Stimulated activated naive CD4-positive, alpha-beta T cell treated with Interleukin-2 at 50 U/mL for 16 hours (primary cell): ENCODE results near the gene MELK.
A peak's percentile ranks its signal among the peaks of the same experiment; 100 is the strongest.
"Not testable (repeated sequence)": the region's sequence is repeated elsewhere in the genome, so short reads cannot be mapped to it uniquely, and the experiment has no call there.

ENCODE experiments used
- DNase-seq: peaks from one replicate; lab custom pipeline; 2025; lab: John Stamatoyannopoulos, UW

The MELK gene

DNA sequence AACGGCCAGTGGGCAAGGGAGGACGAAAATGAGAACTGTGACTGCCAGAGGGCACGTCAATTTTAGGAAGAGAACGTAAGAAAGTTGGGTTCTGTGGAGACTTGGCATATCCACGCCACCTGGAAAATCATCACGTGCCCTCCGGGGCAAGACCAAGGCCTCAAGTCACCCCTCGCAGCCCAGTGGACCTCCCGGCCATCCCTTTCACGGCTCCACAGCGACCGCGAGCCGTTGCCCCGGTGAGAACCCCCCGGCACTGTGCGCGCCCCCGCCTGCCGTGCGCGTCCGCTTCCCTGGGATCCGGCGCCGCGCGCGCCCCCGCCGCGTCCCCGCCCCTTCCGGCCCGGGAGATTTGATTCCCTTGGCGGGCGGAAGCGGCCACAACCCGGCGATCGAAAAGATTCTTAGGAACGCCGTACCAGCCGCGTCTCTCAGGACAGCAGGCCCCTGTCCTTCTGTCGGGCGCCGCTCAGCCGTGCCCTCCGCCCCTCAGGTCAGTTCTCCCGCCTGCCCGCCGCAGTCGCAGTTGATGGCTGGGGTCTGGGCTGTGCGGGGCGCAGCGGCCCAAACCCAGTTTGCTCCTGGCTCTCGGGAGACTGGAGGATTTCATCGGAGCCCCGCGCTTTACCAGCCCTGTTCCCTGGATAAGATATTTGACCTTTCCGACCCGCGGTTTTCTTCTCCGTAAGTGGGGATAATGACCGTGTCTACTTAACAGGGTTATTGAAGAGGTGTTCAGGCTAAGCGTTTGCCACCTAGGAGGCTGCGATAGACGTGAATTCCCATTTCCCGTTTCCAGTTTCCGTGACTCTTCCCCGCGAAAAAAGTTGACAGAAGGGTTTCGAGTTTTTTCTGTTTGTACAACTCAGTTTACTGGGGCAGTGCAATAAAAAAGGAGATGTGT is at the start of gene MELK:
MELK (plus strand) TSS at position 381 of the 904 bp plus-strand sequence. CDS start 8,787 bp downstream, outside the sequence.
- DNase-seq: peak; percentile 78

DNA sequence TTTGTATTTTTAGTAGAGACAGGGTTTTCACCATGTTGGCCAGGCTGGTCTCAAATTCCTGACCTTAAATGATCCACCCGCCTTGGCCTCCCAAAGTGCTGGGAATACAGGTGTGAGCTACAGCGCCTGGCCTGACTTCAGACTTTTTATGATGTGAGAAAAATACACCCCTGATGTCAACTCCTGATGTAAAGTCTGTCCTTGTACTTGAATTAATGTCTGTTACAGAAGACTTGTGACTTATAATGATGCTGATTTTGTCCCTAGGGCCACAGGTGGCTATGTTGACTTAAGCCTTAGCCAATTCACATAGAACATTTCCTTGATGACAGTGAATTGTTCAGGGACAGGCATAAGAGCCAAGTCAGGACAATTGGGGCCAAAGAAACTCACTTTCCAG is 42.5 kb upstream of the MELK start:
- DNase-seq: no peak

DNA sequence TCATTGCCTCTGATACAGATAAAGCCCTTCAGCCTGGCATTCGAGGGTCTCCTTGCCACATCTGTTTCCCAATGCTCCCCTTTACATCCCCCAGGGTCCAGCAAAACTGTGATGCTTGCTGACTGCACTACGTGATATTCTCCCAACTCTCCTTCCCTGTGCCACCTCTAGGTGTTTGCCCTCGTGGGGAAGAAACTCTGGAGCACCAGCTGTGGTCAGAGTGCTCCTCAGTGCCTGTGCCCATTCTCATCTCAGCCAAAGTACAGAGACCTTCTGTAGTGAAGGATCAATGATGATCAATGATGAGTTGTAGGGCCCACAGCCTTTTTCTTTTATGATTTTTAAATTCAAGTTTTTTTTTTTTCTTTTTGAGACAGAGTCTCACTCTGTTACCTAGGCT is 40.3 kb upstream of the MELK start:
- no peak for DNase-seq

DNA sequence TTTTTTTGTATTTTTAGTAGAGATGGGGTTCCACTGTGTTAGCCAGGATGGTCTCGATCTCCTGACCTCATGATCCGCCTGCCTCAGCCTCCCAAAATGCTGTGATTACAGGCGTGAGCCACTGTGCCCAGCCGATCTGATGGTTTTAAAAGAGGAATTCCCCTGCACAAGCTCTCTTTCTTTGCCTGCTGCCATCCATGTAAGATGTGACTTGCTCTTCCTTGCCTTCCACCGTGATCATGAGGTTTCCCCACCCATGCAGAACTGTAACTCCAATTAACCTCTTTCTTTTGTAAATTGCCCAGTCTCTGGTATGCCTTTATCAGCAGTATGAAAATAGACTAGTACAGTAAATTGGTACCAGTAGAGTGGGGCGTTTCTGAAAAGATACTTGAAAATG is 39.0 kb upstream of the MELK start:
- not testable (repeated sequence) for DNase-seq

GRCh38 chr9:36535107-36535506 is 37.6 kb upstream of the MELK start:
- no peak for DNase-seq

DNA sequence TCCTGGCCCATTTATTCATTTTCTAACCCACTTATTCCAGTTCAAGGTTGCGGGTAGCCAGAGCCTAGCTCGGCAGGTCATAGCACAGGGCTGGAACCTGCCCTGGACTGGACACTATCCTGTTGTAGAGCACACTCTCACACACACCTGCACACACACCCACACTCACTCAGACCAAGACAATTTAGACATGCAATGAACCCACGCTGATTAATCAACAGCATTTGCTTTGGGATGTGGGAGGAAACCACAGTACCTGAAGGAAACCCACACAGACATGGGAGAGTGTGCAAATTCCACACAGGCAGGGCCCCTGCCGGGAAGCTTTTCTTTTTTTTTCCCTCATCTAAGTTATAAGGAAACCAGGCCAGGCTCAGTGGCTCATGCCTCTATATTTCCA is 34.8 kb upstream of the MELK start:
- no peak for DNase-seq

GRCh38 chr9:36542355-36542754 is 30.3 kb upstream of the MELK start:
- DNase-seq: no peak

GRCh38 chr9:36543916-36544315 is 28.8 kb upstream of the MELK start:
- DNase-seq: no peak

DNA sequence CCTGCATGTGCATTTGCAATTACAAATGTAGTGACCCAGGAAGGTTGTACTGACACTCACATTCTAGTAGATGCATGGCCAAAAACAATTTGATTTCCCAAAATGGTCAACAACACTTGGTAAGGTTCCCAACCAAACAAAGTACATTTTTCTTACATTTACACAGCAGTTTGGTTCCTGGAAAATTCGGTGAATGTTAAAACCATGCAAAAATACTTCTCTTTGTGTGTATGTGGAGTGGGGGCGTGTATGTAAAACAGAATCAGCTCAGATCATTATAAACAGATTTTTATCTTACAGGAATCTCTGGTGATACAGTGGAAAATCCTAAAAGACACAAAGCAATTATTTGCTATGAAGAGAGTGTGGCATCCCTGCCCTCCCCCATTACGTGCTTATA is 25.1 kb upstream of the MELK start:
- no peak for DNase-seq

DNA sequence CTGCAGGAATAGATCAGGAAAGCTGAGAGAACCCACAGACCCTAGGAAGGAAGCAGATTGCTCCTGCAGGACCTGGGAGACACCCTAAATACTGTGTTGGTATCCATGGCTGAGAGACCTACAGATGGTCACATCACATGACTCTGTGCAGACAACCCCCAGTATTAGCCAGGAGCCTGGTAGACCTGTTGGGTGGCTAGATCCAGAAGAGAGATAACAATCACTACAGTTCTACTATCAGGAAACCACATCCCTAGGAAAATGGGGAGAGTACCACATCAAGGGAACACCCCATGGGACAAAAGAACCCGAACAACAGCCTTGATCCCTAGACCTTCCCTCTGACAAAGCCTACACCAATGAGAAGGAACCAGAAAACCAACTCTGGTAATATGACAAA is 24.2 kb upstream of the MELK start:
- no peak for DNase-seq

DNA sequence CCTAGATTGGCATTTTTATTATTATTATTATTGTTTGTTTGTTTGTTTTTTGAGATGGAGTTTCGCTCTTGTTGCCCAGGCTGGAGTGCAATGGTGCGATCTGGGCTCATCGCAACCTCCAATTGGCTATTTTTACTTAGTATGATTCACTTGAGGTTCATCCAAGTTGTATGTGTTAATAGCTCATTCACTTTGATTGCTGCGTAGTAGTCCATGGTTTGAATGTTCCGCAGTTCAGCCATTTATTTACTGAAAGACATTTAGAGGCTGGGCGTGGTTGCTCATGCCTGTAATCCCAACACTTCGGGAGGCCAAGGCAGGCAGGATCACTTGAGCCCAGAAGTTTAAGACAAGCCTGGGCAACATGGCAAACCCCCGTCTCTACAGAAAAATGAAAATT is 22.6 kb upstream of the MELK start:
- no peak for DNase-seq

GRCh38 chr9:36550631-36551098 is 22.0 kb upstream of the MELK start:
- not testable (repeated sequence) for DNase-seq

DNA sequence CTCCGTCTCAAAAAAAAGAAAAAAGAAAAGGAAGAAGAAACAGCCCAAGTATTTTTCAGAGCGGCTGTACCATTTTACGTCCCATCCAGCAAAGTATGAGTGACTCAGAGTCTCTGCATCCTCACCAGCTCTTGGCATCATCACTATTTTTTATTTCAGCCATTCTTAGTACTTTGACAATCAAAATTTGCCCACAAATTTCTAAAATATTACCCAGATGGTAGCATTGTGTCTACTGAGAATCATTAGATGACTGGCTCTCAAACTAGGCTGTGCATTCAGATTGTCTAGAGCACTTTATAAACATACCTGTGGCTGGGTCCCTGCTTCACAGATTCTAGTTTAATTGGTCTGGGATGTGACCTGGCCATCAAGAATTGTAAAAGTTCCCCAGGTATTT is 21.6 kb upstream of the MELK start:
- no peak for DNase-seq

DNA sequence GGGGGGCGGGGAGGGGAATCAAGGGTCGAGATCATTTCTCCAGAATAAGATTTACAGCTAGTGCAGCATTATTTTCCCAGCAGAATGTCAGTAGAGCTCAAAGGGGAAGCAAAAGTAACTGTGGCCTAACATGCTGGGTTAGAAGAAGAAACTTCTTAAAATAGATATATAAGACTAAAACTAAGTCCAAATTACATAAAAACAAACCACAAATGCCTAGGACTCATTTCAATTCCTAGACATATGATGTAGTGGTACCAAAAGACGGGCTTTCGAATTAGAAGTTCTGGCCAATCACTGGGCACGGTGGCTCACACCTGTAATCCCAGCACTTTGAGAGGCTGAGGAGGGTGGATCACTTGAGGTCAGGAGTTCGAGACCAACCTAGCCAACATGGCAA is 20.8 kb upstream of the MELK start:
- no peak for DNase-seq

DNA sequence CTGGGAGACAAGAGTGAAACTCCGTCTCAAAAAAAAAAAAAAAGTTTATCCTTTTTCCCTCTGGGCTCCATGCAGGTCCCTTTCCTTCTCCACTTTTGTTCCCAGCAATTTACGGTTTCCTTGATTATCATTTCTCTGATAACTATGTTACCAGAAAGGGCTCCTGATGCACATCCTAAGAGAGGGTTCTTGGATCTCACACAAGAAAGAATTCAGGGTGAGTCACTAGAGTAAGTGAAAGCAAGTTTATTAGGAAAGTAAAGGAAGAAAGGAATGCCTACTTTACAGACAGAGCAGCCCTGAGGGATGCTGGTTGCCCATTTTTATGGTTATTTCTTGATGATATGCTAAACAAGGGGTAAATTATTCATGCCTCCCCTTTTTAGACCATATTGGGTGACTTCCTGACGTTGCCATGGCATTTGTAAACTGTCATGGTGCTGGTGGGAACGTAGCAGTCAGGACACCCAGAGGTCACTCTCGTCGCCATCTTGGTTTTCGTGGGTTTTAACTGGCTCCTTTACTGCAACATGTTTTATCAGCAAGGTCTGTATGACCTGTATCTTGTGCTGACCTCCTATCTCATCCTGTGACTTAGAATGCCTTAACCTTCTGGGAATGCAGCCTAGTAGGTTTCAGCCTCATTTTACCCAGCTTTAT is 13.5 kb upstream of the MELK start:
- DNase-seq: no peak

DNA sequence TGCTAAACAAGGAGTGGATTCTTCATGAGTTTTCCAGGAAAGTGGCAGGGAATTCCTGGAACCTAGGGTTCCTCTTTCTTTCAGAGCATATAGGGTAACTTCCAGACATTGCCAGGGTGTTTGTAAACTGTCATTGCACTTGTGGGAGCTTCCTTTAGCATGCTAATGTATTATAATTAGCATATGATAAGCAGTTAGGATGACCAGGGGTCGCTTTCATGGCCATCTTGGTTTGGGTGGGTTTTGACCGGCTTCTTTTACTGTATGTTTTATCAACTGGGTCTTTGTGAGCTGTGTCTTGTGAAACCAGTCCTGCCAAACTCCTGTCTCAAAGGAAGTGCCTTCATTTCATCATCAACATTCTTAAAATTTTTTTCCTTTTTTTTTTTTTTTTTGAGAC is 11.9 kb upstream of the MELK start:
- no peak for DNase-seq

GRCh38 chr9:36562801-36563200 is 9.9 kb upstream of the MELK start:
- DNase-seq: not testable (repeated sequence)

- DNase-seq: no peak
Measured at GRCh38 chr9:36566813-36567221, 5.9 kb upstream of the MELK start.

DNA sequence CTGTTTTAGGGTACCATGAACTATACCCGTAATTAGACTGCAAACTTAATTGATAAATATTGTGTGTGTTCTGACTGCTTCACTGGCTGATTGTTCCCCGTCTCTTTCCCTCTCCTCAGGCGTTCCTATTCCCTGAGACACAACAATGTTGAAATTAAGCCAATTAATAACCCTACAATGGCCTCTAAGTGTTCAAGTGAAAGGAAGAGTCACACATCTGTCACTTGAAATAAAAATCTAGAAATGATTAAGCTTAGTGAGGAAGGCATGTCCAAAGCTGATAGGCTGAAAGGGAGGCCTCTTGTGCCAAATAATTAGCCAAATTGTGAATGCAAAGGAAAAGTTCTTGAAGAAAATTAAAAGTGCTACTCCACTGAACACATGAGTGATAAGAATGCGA is 4.0 kb upstream of the MELK start:
- not testable (repeated sequence) for DNase-seq

DNA sequence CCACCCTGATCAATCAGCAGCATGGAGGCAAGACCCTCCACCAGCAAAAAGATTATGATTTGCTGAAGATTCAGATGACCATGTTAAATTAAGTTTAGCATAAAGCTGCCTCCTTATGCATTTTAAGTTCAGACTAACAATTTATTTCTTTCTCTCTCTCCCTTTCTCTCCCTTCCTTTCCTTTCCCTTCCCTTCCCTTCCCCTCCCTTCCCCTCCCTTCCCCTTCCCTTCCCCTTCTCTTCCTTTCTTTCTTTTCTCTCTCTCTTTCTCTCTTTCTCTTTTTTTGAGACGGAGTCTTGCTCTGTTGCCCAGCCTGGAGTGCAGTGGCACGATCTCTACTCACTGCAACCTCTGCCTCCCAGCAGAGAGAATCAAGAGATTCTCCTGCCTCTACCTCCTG is 1.4 kb upstream of the MELK start:
- DNase-seq: no peak

DNA sequence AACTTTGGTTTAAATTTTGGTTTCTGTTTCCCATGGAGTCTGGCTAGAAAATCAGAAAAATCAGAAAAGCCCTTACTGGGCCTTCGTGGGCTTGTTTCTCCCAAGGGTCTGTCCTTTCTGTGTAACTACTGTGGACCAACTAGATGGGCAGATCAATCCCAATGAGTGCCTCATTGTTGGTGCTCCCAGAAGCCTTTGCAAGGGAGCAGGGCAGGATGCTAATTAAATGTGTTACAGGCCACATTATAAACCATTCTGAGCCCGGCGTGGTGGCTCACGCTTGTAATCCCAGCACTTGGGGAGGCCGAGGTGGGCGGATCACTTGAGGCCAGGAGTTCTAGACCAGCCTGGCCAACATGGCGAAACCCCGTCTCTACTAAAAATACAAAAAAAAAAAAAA is 1.4 kb downstream of the MELK start:
- DNase-seq: not testable (repeated sequence)

DNA sequence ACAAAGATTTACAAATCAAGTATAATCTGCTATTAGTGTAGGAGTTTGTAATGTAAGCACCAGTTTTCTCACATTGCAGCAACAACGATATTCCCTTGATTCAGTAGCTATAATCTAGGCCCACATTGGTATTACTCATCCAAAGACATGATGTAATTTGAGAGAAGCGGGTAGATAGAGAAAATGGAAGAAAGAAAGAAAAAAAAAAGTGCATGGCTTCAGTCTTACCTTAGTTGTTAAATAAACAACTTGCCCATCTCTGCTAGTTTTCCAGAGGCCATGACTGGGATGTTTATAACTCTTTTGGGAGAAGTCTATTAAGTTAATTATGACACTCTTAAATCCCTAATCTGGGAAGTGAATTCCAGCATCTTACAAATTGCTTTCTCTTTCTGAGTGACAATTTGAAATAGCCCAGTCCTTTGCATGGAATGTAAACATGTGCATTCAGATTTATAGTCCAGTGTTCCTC is 2.8 kb downstream of the MELK start:
- no peak for DNase-seq

GRCh38 chr9:36576866-36577265 is 4.2 kb downstream of the MELK start:
- DNase-seq: no peak
